ENCODE data around the gene PLXDC2. TPM values are rescaled to one million over a fixed set of nuclear protein-coding genes. Genes with fewer than 3 reads are reported as not detected.

PLXDC2 gene
- total and polyA plus RNA-seq, 10 of the 15 experiments (the other 5 are each of a cell fraction or from before 2014, with no cell fraction given), result 0.05 to 1.8 (median 0.14) TPM; not detected in 2

GRCh38 chr10:20254078-20254477 lies 437.8 kb downstream of the PLXDC2 start (continued):
- TF ChIP-seq PRDM15 (CRISPR knock-in tag; IDR thresholded peaks at IDR 0.05), result no peak
- no peak for TF ChIP-seq USF1 (IDR thresholded peaks at IDR 0.05; ENCODE audit: borderline replicate concordance, extremely low read length, insufficient read depth, low read depth, low read length)

GRCh38 chr10:20254497-20254896 lies 438.3 kb downstream of the PLXDC2 start:
- Histone ChIP-seq H3K36me3 (ENCODE audit: control insufficient read depth in 2 of 2, insufficient read depth in 2 of 2, low read length in 1 of 2) (no peaks in the 10 kb centered on the region), H3K4me2 (ENCODE audit: control insufficient read depth, insufficient read depth) (no peak overlapping the region), H3K9me3 (replicated peaks; ENCODE audit: control insufficient read depth, insufficient read depth, low read length) (no peaks in the 10 kb centered on the region), H4K20me1 (ENCODE audit: control insufficient read depth, insufficient read depth) (no peaks in the 10 kb centered on the region), H3K4me3 (no peak overlapping the region), H3K27me3 (replicated peaks in 1 of 2; ENCODE audit: control insufficient read depth in 2 of 2, insufficient read depth in 2 of 2, low read length in 1 of 2) (no peaks in the 10 kb centered on the region), H2AFZ (ENCODE audit: control insufficient read depth, low read depth, low read length) (no peak overlapping the region), H3K27ac (ENCODE audit: control insufficient read depth, insufficient read depth) (no peak overlapping the region), H3K9ac (ENCODE audit: control insufficient read depth, insufficient read depth, low read length) (no peak overlapping the region), H3K79me2 (ENCODE audit: control insufficient read depth, insufficient read depth, low read length) (no peaks in the 10 kb centered on the region), H3K4me1 (ENCODE audit: control insufficient read depth, insufficient read depth, low read length) (no peaks in the 10 kb centered on the region)
- DNase-seq (ENCODE audit: low read depth, low spot score) (no peak), ATAC-seq (no peak), FAIRE-seq (no peak)
- ChIA-PET POLR2A (interaction anchor here (0.5 kb wide), 1 partner anchor 20 kb away, joined by 5 read pairs; no protein-coding TSS in a partner anchor), RAD21 (ENCODE audit: unreplicated experiment) (no interaction called here), CTCF (no interaction called here), SMC1A (ENCODE audit: uncharacterized antibody, unreplicated experiment) (interaction anchor here (1.6 kb wide), 1 partner anchor 9 kb away, joined by 6 read pairs; no protein-coding TSS in a partner anchor)
- in situ Hi-C loops (cut with MboI), result no loop called here
- intact Hi-C loops (cut with micrococcal nuclease; ENCODE audit: unreplicated experiment), result no loop called here
- WGBS (ENCODE audit: insufficient coverage, insufficient replicate concordance, low lambda C conversion rate, missing lambda C conversion rate), result 0% methylated on average over 1 of the region's 1 CpG
- BruUV-seq (replicated peaks), result no TSS peak
- TF ChIP-seq RAD51 (IDR thresholded peaks at IDR 0.05), result no peak
- TF ChIP-seq SIX5 (IDR thresholded peaks at IDR 0.05; ENCODE audit: low read depth, low read length, severe bottlenecking), result no peak
- no peak for TF ChIP-seq LARP7 (IDR thresholded peaks at IDR 0.05)
- no peak for TF ChIP-seq RAD21 (IDR thresholded peaks at IDR 0.05; ENCODE audit: insufficient read depth, low read depth, low read length)
- TF ChIP-seq CEBPB (IDR thresholded peaks at IDR 0.05; ENCODE audit: borderline replicate concordance in 1 of 2, low read depth in 2 of 2, low read length in 2 of 2), result no peak
- TF ChIP-seq KDM1A (IDR thresholded peaks at IDR 0.05; ENCODE audit: borderline replicate concordance), result no peak
- TF ChIP-seq ZBED1 (IDR thresholded peaks at IDR 0.05; ENCODE audit: borderline replicate concordance), result no peak
- TF ChIP-seq, protein P1, sequence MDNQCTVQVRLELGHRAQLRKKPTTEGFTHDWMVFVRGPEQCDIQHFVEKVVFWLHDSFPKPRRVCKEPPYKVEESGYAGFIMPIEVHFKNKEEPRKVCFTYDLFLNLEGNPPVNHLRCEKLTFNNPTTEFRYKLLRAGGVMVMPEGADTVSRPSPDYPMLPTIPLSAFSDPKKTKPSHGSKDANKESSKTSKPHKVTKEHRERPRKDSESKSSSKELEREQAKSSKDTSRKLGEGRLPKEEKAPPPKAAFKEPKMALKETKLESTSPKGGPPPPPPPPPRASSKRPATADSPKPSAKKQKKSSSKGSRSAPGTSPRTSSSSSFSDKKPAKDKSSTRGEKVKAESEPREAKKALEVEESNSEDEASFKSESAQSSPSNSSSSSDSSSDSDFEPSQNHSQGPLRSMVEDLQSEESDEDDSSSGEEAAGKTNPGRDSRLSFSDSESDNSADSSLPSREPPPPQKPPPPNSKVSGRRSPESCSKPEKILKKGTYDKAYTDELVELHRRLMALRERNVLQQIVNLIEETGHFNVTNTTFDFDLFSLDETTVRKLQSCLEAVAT (IDR thresholded peaks at IDR 0.05), result no peak
- TF ChIP-seq SP1 (IDR thresholded peaks at IDR 0.05; ENCODE audit: low read depth, low read length), result no peak
- TF ChIP-seq ATF3 (IDR thresholded peaks at IDR 0.05; ENCODE audit: borderline replicate concordance, extremely low read depth, low read depth, low read length), result no peak
- no peak for TF ChIP-seq PML (IDR thresholded peaks at IDR 0.05; ENCODE audit: low read length)
- no peak for TF ChIP-seq IKZF2 (IDR thresholded peaks at IDR 0.05)
- TF ChIP-seq SPI1 (IDR thresholded peaks at IDR 0.05; ENCODE audit: borderline replicate concordance, insufficient read depth, low read depth, low read length), result no peak
